Endothelial cell of umbilical vein (primary cell): ENCODE results near the gene PTPRD. TPM values are rescaled to one million over a fixed set of nuclear protein-coding genes. Genes with fewer than 3 reads are reported as not detected.

Experiments
- BruUV-seq: library from RNA; stranded (reverse); fragments of 400-500 nt; replicated peaks from 2 replicates; lab custom pipeline; 2021; lab: Mats Ljungman, UMichigan
- CTCF ChIA-PET: fragments of 300-600, 350-600 bp; sonication (Branson Sonifier 250); formaldehyde crosslinking; loops from one replicate; lab custom pipeline; 2021; ENCODE audit warnings: antibody characterized with exemption, inconsistent platforms; lab: Charles Lee
- POLR2A ChIA-PET: fragments of 300-600, 350-600 bp; sonication (Branson Sonifier 250); formaldehyde crosslinking; loops from one replicate; lab custom pipeline; 2021; ENCODE audit warnings: antibody characterized with exemption, inconsistent platforms; lab: Charles Lee
- DNase-seq: peaks from one replicate; pipeline ENCODE4 v3.0.0-alpha.2; 2011; ENCODE audit warnings: low read depth, low spot score
- FAIRE-seq: peaks from 2 replicates; lab custom pipeline; 2011; peaks lifted over from hg19 to GRCh38; lab: Jason Lieb, UNC
- H2AFZ ChIP-seq: 2 replicates; pipeline ENCODE4 v1.6.0; 2012; ENCODE audit warnings: low read depth, low read length, control low read depth, inconsistent platforms
- H3K27ac ChIP-seq: 2 replicates; pipeline ENCODE4 v1.5.1; 2011; ENCODE audit warnings: low read depth, mild to moderate bottlenecking, control low read depth, low read length, moderate library complexity; ENCODE audit not compliant: insufficient read depth
- H3K27me3 ChIP-seq, 2 experiments: 2 replicates each; pipeline versions ENCODE4 v1.6.0 to v1.6.1; 2011; ENCODE audit warnings: low read length in 2 of 2, mixed read lengths in 1 of 2; ENCODE audit not compliant: control insufficient read depth in 2 of 2, insufficient read depth in 2 of 2
- H3K36me3 ChIP-seq, 2 experiments: 2 replicates in 1 of 2; 3 replicates in 1 of 2; pipeline ENCODE4 v1.5.1; 2011; ENCODE audit warnings: low read length in 2 of 2, mild to moderate bottlenecking in 1 of 2, moderate library complexity in 1 of 2; ENCODE audit not compliant: control insufficient read depth in 2 of 2, insufficient read depth in 2 of 2; ENCODE audit errors: extremely low read depth in 1 of 2
- H3K4me1 ChIP-seq: 3 replicates; pipeline ENCODE4 v1.5.1; 2011; ENCODE audit warnings: mild to moderate bottlenecking, low read length; ENCODE audit not compliant: control insufficient read depth, insufficient read depth; ENCODE audit errors: extremely low read depth
- H3K4me2 ChIP-seq: 2 replicates; pipeline ENCODE4 v1.6.1; 2011; ENCODE audit warnings: low read length, control low read depth, mixed read lengths; ENCODE audit not compliant: insufficient read depth
- H3K4me3 ChIP-seq, 3 experiments: fragments of 200-600 bp in 1 of 3; sonication (generic), shearing (Covaris generic) in 1 of 3; replicated peaks in 1 of 3; 2 replicates each; pipeline ENCODE4 v1.5.1; 2011 to 2016; ENCODE audit warnings: control low read depth in 3 of 3, low read length in 3 of 3, mild to moderate bottlenecking in 2 of 3, inconsistent platforms in 1 of 3, low read depth in 1 of 3, moderate library complexity in 1 of 3; ENCODE audit not compliant: insufficient read depth in 1 of 3
- H3K79me2 ChIP-seq: 2 replicates; pipeline ENCODE4 v1.6.0; 2012; ENCODE audit warnings: low read length, inconsistent platforms; ENCODE audit not compliant: control insufficient read depth, insufficient read depth
- H3K9ac ChIP-seq: replicated peaks from 2 replicates; pipeline ENCODE3; 2011; ENCODE audit warnings: low read length, control low read depth; ENCODE audit not compliant: insufficient read depth; ENCODE audit errors: extremely low read depth
- H3K9me1 ChIP-seq: replicated peaks from 3 replicates; pipeline ENCODE4 v1.6.0; 2011; ENCODE audit warnings: mild to moderate bottlenecking, low read length; ENCODE audit not compliant: control insufficient read depth, insufficient read depth; ENCODE audit errors: extremely low read depth
- H3K9me3 ChIP-seq: replicated peaks from 2 replicates; pipeline ENCODE4 v1.5.1; 2012; ENCODE audit warnings: low read length, inconsistent platforms; ENCODE audit not compliant: control insufficient read depth, insufficient read depth
- H4K20me1 ChIP-seq: replicated peaks from 2 replicates; pipeline ENCODE3; 2011; ENCODE audit warnings: mild to moderate bottlenecking, low read length; ENCODE audit not compliant: control insufficient read depth, insufficient read depth; ENCODE audit errors: extremely low read depth
- CTCF ChIP-seq, 2 donors: IDR thresholded peaks; 1 replicate in 1 of 2; 2 replicates in 1 of 2; pipeline ENCODE4 v1.5.1; 2011; ENCODE audit warnings: low read length in 2 of 2, mild to moderate bottlenecking in 2 of 2, moderate library complexity in 2 of 2, control low read depth in 1 of 2, inconsistent platforms in 1 of 2, low read depth in 1 of 2; ENCODE audit not compliant: insufficient read depth in 1 of 2; ENCODE audit errors: extremely low read depth in 1 of 2
- EZH2 ChIP-seq: IDR thresholded peaks from 2 replicates; pipeline ENCODE4 v1.6.1; 2012; ENCODE audit warnings: borderline replicate concordance, low read depth, mild to moderate bottlenecking, moderate library complexity, low read length, inconsistent platforms; ENCODE audit not compliant: severe bottlenecking
- FOS ChIP-seq: IDR thresholded peaks from 2 replicates; pipeline ENCODE4 v1.6.1; 2011; ENCODE audit warnings: mild to moderate bottlenecking, low read length, moderate library complexity, borderline replicate concordance; ENCODE audit not compliant: insufficient read depth
- GATA2 ChIP-seq: IDR thresholded peaks from 2 replicates; pipeline ENCODE4 v1.7.0; 2011; ENCODE audit warnings: low read depth, mild to moderate bottlenecking, moderate library complexity, mixed read lengths, low read length; ENCODE audit not compliant: insufficient read length, insufficient read depth
- JUN ChIP-seq: IDR thresholded peaks from 2 replicates; pipeline ENCODE4 v1.6.1; 2011; ENCODE audit warnings: borderline replicate concordance, low read depth; ENCODE audit not compliant: insufficient read length, insufficient read depth
- MAX ChIP-seq: IDR thresholded peaks from 2 replicates; pipeline ENCODE4 v1.6.1; 2011; ENCODE audit not compliant: insufficient read depth, insufficient read length
- MYC ChIP-seq: IDR thresholded peaks from one replicate; pipeline ENCODE4 v1.6.1; 2011; ENCODE audit warnings: mild to moderate bottlenecking, low read depth, low read length
- POLR2A ChIP-seq: IDR thresholded peaks from 2 replicates; pipeline ENCODE4 v1.6.1; 2012; ENCODE audit warnings: low read depth, mild to moderate bottlenecking, control low read depth, low read length
- POLR2AphosphoS5 ChIP-seq: IDR thresholded peaks from 2 replicates; pipeline ENCODE4 v1.6.1; 2012; ENCODE audit warnings: low read depth, mild to moderate bottlenecking, control low read depth, low read length, moderate library complexity; ENCODE audit not compliant: insufficient read depth
- dilution Hi-C: fragments of 300-500 bp; cut with MboI; formaldehyde crosslinking; loops from one replicate; pipeline ENCODE4 v1.15.0; 2019; ENCODE audit warnings: low sequenced_read_pairs; ENCODE audit not compliant: extremely low pct_ligation_motif_present
- intact Hi-C: fragments of 100-400 bp; cut with micrococcal nuclease; formaldehyde crosslinking; loops from one replicate; pipeline ENCODE4 v1.10.0; 2022
- polyA plus RNA-seq, 4 experiments: library from polyadenylated mRNA; depleted of rRNA in 3 of 4; stranded (reverse) in 3 of 4; unstranded in 1 of 4; fragments of >200 nt; gene quantifications; 2 replicates each; pipeline versions ENCODE4 v1.2.1 to v1.2.3, GENCODE V29; 2011 to 2012; ENCODE audit warnings: missing spikeins in 1 of 4
- total RNA-seq: library from RNA; stranded (reverse); gene quantifications from 2 replicates; pipeline ENCODE4 v1.2.3, GENCODE V29; 2021

Gene PTPRD
- total and polyA plus RNA-seq, 2 donors (not counting 3 experiments of a cell fraction or from before 2014, with no cell fraction given) = 5.5 to 5.7 TPM

- H2AFZ ChIP-seq = no peak overlapping the region
- intact Hi-C loops (loop anchor here (10.0 kb wide), 1 partner anchor 936 kb away; the partner anchor contains the start of gene DMAC1), dilution Hi-C loops (no loop called here)
- no peaks in the 10 kb centered on the region for H3K36me3 ChIP-seq
- no peak overlapping the region for H3K4me3 ChIP-seq
- FAIRE-seq (no peak), DNase-seq (no peak)
- H3K79me2 ChIP-seq = no peaks in the 10 kb centered on the region
- no peak overlapping the region for H3K4me2 ChIP-seq
- TF ChIP-seq POLR2AphosphoS5 (no peak), POLR2A (no peak), GATA2 (no peak), MAX (no peak), JUN (no peak), FOS (no peak), EZH2 (no peak), CTCF (IDR thresholded peaks at IDR 0.05; ENCODE audit: extremely low read depth in 1 of 2, insufficient read depth in 1 of 2, low read depth in 1 of 2, low read length in 2 of 2) (no peak), MYC (no peak)
- no peaks in the 10 kb centered on the region for H3K27me3 ChIP-seq
- peaks cover 9% of the 10 kb centered on the region for H3K4me1 ChIP-seq
- H3K9me1 ChIP-seq = no peaks in the 10 kb centered on the region
- no peaks in the 10 kb centered on the region for H3K9me3 ChIP-seq
- H3K27ac ChIP-seq = no peak overlapping the region
- ChIA-PET POLR2A (no interaction called here), CTCF (interaction anchor here (1.5 kb wide), 1 partner anchor 12 kb away, joined by 4 read pairs; no protein-coding TSS in a partner anchor)
- H3K9ac ChIP-seq = no peak overlapping the region
- H4K20me1 ChIP-seq = no peaks in the 10 kb centered on the region
- BruUV-seq = no TSS peak
Observed at GRCh38 chr9:8730618-8731017, 1882.2 kb downstream of the PTPRD start.
